Ishikawa (cell line): ENCODE data around the gene DHRS13.

Experiments
- CREB1 ChIP-seq: IDR thresholded peaks from 2 replicates; pipeline ENCODE4 v1.6.1; 2012; ENCODE audit warnings: low read depth
- EGR1 ChIP-seq: IDR thresholded peaks from 2 replicates; pipeline ENCODE4 v1.6.1; 2012
- FOXM1 ChIP-seq: IDR thresholded peaks from 2 replicates; pipeline ENCODE4 v1.6.1; 2012; ENCODE audit warnings: low read depth, borderline replicate concordance
- MAX ChIP-seq: IDR thresholded peaks from 2 replicates; pipeline ENCODE4 v1.6.1; 2012
- NFIC ChIP-seq: IDR thresholded peaks from 2 replicates; pipeline ENCODE4 v1.6.1; 2012
- RAD21 ChIP-seq: IDR thresholded peaks from 2 replicates; pipeline ENCODE4 v1.6.1; 2012; ENCODE audit warnings: low read depth
- TAF1 ChIP-seq: IDR thresholded peaks from 2 replicates; pipeline ENCODE4 v1.6.1; 2012; ENCODE audit warnings: low read depth, mild to moderate bottlenecking
- TCF12 ChIP-seq: IDR thresholded peaks from 2 replicates; pipeline ENCODE4 v1.6.1; 2012; ENCODE audit warnings: low read depth
- TEAD4 ChIP-seq: IDR thresholded peaks from 2 replicates; pipeline ENCODE4 v1.6.1; 2012
- USF1 ChIP-seq: IDR thresholded peaks from 2 replicates; pipeline ENCODE4 v1.6.1; 2012
- YY1 ChIP-seq: IDR thresholded peaks from 2 replicates; pipeline ENCODE4 v1.6.1; 2012; ENCODE audit warnings: low read depth

- TF ChIP-seq TAF1 (no peak), USF1 (no peak), RAD21 (no peak), TCF12 (no peak), YY1 (no peak), CREB1 (no peak), MAX (no peak), NFIC (no peak), EGR1 (no peak), TEAD4 (no peak), FOXM1 (no peak)
Measured at GRCh38 chr17:28873839-28874238, 29.0 kb downstream of the DHRS13 start.
